GM20431 (cell line): ENCODE measurements around the gene RIMS4.

Source experiments
- in situ Hi-C: fragments of 300-500 bp; cut with MseI, MboI; formaldehyde crosslinking; loops from one replicate; pipeline ENCODE4 v1.15.0; 2020; ENCODE audit warnings: low sequenced_read_pairs; ENCODE audit not compliant: unreplicated experiment

RIMS4 gene

DNA sequence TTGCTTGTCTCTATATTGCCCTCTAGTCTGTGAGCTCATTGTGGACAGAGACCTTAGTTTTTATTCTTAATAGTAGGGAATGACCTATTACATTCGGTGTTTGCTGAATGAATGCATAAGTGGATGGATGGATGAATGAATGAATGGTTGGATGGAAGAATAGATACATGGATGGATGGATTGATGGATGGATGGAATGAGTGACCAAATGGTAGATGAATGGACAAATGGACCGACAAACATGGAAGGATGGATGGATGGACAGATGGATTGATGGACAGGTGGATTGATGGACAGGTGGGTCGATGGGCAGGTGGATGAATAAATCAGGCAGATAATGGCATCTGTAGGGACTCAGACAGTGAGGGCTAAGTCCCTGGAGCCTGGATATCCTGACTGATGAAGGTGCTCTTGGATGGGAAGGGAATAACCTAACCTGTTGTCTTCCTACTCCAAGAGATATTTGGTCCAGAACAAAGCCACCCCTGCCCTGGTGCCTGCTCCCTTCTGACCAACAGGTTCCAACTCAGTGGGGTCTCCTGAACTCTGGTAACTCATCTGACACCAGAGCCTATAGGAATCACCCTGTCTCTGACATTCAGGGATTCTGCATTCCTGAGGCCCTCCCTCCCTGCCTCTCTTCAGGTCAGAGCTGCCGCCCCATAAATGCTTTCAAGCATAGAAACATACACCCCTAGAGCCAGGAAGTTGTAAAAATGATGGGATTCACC, 104.8 kb downstream of the RIMS4 start:
- in situ Hi-C loops = no loop called here

- in situ Hi-C loops = no loop called here
These were observed 105.8 kb downstream of the RIMS4 start for GRCh38 chr20:44704551-44704971.

DNA sequence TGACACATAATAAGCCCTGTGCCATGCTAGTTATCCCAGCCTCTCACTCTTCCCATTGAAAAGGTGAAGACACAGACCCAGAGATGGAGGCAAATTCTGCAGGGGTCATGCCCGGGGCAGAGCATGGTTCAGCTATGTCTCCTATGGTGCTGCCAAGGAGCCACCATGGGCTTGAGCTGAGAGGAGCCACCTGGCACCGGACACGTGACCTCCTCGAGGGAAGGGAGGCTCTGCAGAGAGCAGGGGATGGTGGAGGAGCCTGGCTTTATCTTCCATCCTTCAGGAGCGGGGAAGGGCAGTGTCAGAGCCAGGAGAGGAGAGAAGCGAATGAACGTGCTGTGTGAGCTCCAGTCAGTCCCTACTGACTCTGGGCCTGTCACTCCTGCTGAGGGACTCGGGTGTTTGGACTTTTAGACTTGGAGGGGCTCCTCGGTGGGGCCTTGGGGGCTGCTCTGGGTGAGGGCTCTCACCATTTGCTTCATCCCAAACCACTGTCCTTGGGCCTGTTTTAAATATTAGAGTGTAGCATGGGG, 106.3 kb downstream of the RIMS4 start:
- in situ Hi-C loops = no loop called here

DNA sequence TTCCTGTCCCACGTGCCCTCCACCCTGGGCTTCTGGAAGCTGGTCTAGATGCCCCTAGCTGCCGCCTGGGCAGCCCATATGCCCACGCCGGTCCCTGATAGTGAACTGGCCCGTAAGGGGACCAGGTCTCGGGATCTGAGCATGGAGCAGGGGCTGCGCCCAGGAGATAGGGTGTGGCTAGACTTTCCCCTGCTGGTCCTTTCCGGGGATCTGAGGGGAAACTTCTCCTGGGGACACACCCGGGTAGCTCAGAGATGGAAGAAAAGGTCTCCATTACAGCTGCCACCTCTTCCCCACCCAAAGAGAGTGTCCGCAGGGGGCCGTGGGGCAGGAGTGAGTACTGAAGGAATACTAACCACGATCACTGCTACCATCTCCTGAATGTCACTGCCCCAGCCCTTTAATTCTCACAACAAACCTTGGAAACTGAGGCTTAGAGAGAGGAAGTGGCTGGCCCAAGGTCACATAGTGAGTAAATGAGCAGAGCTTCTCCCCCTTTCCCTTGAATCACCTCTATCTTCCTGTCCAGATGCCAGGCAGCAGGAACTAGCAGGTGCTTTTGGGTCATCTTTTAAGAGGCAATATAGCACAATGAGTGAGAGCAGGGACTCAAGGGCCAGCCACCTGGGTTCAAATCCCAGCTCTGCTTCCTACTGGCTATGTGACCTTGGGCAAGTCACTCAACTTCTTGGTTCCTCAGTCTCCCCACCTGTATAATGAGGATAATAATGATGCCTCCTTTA, 107.0 kb downstream of the RIMS4 start:
- in situ Hi-C loops = no loop called here

- in situ Hi-C loops = no loop called here
These were observed 107.6 kb downstream of the RIMS4 start for GRCh38 chr20:44702776-44703175.

DNA sequence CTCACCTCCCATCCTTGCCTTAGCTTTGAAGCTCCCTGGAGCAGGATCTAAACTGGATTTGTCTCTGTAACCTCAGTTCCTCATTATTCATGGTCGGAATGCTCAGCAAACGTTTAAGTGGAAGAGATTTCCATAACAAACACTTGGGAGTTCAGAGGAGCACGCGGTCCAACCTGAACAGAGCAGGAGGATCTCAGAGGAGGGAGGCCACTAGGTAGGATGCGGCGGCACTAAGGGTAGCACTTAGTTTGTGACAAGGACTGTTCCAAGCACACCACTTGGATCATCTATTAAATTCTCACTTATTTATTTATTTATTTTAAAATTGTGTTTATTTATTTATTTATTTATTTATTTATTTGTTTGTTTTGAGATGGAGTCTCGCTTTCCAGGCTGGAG, 108.5 kb downstream of the RIMS4 start:
- in situ Hi-C loops = no loop called here
